GM10248 (cell line): ENCODE results near the gene SOSTDC1.

Experiments
- CTCF ChIA-PET: fragments of 300-600 bp; sonication (Branson Sonifier 250); formaldehyde crosslinking; extraction: SDS; loops from one replicate; lab custom pipeline; 2021; ENCODE audit warnings: antibody characterized with exemption; lab: Yijun Ruan, JAX
- POLR2A ChIA-PET: fragments of 350-650 bp; sonication (Branson Sonifier 250); formaldehyde crosslinking; extraction: SDS; loops from one replicate; lab custom pipeline; 2020; ENCODE audit warnings: antibody characterized with exemption; lab: Yijun Ruan, JAX
- DNase-seq: peaks from one replicate; pipeline ENCODE4 v3.0.0; 2012; ENCODE audit errors: extremely low spot score
- TF ChIP-seq, protein P1 (sequence below): IDR thresholded peaks from 2 replicates; pipeline ENCODE4 v1.5.1; 2012; ENCODE audit warnings: mild to moderate bottlenecking, low read depth; ENCODE audit errors: extremely low read depth, missing control alignments, control extremely low read depth

The SOSTDC1 gene

DNA sequence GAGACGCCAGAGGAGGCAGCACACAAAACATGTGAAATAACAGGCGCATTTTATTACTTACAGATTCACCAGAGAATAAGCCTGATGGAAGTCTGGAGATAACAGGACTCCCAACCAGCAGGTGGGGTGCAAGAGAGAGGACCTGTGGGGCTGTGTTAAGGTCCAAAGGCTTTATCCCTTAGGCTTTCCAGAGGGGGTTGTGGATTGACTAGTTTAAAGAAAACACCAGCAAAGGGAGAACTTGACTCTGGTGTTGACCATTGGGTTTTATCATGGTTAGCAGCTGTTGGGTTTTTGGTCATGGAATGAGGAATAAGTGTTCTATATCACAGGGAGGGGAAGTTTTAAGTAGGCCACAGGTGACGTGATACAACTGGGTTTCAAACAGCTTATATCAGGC lies 42.6 kb downstream of the SOSTDC1 start:
- ChIA-PET POLR2A (no interaction called here), CTCF (interaction anchor here (0.9 kb wide), 1 partner anchor 13 kb away, joined by 4 read pairs; no protein-coding TSS in a partner anchor)

DNA sequence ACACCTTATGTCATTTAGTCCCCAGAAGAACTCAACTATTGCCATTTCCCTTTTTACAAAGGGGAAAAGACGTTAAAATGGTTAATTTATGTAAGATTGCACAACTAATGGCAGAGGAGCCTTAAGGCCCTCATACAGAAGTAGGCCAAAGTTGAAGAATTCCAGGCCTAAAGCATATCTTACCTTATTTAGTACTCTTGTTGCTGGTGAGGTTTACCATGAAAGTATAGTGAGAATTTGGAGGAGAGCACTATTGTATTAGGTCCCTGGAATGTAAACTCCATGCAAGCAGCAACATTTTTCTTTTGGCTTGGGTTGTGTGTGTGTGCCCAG lies 43.5 kb downstream of the SOSTDC1 start:
- DNase-seq: no peak
- POLR2A ChIA-PET: no interaction called here
- TF ChIP-seq, protein P1, sequence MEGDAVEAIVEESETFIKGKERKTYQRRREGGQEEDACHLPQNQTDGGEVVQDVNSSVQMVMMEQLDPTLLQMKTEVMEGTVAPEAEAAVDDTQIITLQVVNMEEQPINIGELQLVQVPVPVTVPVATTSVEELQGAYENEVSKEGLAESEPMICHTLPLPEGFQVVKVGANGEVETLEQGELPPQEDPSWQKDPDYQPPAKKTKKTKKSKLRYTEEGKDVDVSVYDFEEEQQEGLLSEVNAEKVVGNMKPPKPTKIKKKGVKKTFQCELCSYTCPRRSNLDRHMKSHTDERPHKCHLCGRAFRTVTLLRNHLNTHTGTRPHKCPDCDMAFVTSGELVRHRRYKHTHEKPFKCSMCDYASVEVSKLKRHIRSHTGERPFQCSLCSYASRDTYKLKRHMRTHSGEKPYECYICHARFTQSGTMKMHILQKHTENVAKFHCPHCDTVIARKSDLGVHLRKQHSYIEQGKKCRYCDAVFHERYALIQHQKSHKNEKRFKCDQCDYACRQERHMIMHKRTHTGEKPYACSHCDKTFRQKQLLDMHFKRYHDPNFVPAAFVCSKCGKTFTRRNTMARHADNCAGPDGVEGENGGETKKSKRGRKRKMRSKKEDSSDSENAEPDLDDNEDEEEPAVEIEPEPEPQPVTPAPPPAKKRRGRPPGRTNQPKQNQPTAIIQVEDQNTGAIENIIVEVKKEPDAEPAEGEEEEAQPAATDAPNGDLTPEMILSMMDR: no peak
- CTCF ChIA-PET: no interaction called here

More for the DNA sequence above, 42.6 kb downstream of the SOSTDC1 start:
- DNase-seq: no peak
- TF ChIP-seq, protein P1: no peak

DNA sequence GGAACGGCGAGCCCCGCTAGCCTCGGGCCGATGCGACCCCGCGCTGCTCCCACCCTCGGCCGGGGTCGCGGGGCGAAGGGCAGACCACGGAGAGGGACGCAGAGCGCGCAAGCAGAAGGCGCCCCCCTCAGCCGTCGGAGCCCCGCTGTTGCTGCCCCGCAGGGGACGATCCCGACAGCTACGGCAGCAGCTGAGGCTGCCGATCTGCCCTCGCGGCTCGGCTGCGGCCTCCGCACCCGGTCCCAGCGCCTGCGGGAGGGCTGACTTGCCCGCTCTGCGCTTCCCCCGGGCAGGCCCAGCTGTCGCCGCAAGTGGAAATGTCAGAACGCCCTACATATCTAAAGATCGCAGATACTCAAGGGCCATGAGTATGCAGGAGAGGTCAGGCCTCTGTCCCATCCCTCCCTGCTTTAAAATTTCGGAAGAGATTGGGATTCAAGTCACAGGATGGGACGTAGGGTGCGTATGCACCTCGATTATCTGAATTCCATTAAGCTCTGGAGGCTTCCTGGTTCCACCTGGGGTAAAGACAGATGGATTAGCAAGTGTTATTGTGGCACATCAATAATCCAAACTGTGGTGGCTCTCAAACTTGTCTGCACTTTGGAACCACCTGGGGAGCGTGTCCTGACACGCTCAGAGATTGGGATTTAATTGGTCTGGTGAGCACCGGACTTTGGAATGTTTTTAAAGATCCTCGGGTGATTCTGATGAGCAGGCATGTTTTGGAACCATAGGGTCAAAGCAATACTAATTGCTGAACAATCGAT lies 44.0 kb downstream of the SOSTDC1 start, which contains the start of gene CRPPA:
Gene CRPPA, minus strand, starts transcription at position 206 of the 770 bp plus-strand sequence. CDS start 216 bp downstream, outside the sequence.
- POLR2A ChIA-PET: no interaction called here
- TF ChIP-seq, protein P1: no peak
- DNase-seq: peak; percentile 11
- CTCF ChIA-PET: interaction anchor here (1.1 to 2.1 kb wide), 4 partner anchors 10 to 496 kb away, joined by 4 to 7 read pairs (median 5); no protein-coding TSS in a partner anchor

DNA sequence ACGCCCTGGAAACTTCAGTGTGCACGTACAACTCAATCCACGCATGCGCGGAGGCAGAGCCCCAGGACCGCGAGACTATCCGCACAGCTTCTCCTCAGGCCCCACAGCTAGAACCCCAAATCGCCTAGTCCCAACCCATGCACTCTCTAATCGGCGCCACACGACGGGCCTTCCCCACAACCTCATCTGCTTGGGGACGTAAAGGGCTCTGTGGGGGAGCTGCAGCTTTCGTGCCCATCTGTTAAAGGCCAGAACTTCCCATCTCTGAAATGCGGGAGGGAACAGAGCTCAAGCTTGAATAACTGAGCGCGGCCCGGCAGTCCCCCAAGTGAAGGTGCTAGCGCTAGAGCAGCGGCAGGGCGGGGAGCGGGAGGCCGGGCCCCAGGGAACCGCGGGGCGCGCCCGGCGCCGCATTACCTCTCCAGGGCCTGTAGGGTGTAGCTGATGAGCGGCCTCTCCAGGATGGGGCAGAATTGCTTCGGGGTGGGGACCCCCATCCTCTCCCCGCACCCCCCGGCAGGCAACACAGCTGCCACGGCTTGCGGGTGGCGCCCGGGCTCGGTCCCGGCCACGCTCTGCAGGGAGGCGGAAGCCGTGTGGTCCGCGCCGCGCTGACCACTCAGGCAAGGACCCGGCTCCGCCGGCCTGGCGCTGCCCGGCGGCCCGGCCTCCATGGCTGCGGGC lies 44.7 kb downstream of the SOSTDC1 start:
- ChIA-PET CTCF (interaction anchor here (1.1 to 2.4 kb wide), 8 partner anchors 10 to 497 kb away, joined by 3 to 8 read pairs (median 4); no protein-coding TSS in a partner anchor), POLR2A (no interaction called here)
- DNase-seq: peak; percentile 70
- TF ChIP-seq, protein P1: no peak

DNA sequence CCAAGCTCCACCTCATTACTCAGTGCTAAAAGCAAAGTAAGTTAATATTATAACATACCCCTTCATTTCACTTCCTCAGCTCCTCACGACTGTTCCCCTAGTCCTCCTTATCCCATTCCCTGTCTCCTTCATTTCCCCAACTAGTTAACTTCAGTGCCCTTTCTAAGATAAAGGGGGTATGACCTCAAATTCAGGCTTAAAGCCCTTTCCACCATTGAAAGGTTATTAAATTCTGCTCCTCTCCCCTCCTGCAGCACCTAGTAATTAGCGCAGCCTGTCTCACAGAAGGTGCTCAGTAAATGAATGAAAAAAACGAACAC lies 45.2 kb downstream of the SOSTDC1 start:
- DNase-seq: no peak
- TF ChIP-seq, protein P1: no peak
- ChIA-PET POLR2A (no interaction called here), CTCF (interaction anchor here (1.1 to 2.4 kb wide), 8 partner anchors 10 to 498 kb away, joined by 3 to 8 read pairs (median 4); no protein-coding TSS in a partner anchor)

DNA sequence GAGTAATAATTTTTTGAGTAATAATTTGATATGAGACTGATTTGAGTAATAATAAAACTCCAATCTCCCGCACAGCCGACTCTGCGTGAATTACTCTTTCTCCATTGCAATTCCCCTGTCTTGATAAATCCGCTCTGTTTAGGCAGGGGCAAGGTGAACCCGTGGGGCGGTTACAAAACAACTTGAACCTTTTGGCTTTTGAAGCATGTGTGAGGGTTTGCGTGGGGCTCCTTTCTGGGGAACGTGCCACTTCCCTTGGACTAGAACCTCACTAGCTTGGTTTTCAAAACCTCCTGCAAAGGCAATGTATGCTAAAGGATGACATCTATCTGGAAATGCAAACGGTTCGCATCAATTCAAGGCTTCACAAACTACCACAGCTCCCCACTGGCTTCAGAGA lies 45.7 kb downstream of the SOSTDC1 start:
- TF ChIP-seq, protein P1: no peak
- CTCF ChIA-PET: interaction anchor here (1.1 to 2.4 kb wide), 8 partner anchors 9 to 498 kb away, joined by 3 to 8 read pairs (median 4); no protein-coding TSS in a partner anchor
- no peak for DNase-seq
- POLR2A ChIA-PET: no interaction called here
